ENCODE data around the gene GLYR1.

- TF ChIP-seq CTCF (conservative IDR thresholded peaks at IDR 0.05; ENCODE audit: low read depth, low read length) (no peak), EZH2phosphoT487 (IDR thresholded peaks at IDR 0.05; ENCODE audit: borderline replicate concordance, low read length) (no peak), EZH2 (IDR thresholded peaks at IDR 0.05; ENCODE audit: low read length, unreplicated experiment) (no peak)
These were observed 45.8 kb downstream of the GLYR1 start for GRCh38 chr16:4801051-4801961.

Data from PC-3 (cell line).